ENCODE results near the gene NBEAL1.
"Not testable (repeated sequence)": the region's sequence is repeated elsewhere in the genome, so short reads cannot be mapped to it uniquely, and the experiment has no call there.

Gene NBEAL1

GRCh38 chr2:203238292-203238703 is 223.6 kb downstream of the NBEAL1 start:
- DNase-seq, result no peak

GRCh38 chr2:203238704-203239526 is 224.2 kb downstream of the NBEAL1 start, which contains the start of gene CYP20A1:
CYP20A1 (plus strand) TSS chr2:203239018; CDS start chr2:203239063, 45 bp downstream.
- DNase-seq, result peak; percentile 91

GRCh38 chr2:203240491-203240890 is 225.8 kb downstream of the NBEAL1 start:
- no peak for DNase-seq

DNA sequence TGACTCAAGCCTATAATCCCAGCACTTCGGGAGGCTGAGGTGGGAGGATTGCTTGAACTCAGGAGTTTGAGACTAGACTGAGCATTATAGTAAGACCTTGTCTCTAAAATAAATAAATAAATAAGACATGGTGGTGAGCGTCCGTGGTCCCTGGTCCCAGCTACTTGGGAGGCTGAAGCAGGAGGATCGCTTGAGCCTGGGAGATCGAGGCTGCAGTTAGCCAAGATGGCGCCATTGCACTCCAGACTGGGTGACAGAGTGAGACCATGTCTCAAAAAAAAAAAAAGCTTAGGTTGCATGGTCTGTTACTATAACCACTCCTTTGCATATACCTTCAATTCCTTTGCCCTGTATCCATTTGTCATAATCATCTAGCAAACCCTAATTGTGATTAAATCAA is 227.8 kb downstream of the NBEAL1 start:
- no peak for DNase-seq

- DNase-seq, result no peak
Measured at GRCh38 chr2:203246646-203247045, 232.0 kb downstream of the NBEAL1 start.

GRCh38 chr2:203252818-203253217 is 238.1 kb downstream of the NBEAL1 start:
- no peak for DNase-seq

DNA sequence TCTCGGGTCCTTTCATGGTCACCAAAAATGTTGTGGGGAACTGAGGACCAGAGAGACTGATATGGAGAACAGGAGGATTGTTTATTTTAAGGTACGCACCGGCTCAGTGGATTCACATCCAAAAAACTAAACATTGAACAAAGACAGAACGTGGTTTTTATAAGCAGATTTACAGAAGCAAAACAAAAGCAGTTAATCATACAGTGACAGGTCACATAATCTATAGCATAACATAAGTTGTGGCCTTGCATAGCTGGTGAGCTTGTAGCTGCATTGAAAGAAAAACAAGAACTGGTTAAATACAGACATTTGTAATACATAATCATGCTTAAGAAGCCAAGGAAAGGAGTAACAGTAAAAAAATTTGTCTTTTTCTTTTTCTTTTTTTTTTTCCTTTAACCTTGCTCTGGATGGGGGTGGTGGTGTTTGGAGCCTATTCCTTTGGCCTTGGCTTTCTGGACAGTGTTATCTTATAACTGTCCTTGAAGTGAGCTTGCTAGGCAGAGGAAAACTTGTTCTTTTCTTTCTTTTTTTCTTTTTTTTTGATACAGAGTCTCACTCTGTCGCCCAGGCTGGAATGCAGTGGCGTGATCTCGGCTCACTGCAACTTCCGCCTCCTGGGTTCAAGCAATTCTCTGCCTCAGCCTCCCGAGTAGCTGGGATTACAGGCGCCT is 238.9 kb downstream of the NBEAL1 start:
- DNase-seq, result not testable (repeated sequence)

DNA sequence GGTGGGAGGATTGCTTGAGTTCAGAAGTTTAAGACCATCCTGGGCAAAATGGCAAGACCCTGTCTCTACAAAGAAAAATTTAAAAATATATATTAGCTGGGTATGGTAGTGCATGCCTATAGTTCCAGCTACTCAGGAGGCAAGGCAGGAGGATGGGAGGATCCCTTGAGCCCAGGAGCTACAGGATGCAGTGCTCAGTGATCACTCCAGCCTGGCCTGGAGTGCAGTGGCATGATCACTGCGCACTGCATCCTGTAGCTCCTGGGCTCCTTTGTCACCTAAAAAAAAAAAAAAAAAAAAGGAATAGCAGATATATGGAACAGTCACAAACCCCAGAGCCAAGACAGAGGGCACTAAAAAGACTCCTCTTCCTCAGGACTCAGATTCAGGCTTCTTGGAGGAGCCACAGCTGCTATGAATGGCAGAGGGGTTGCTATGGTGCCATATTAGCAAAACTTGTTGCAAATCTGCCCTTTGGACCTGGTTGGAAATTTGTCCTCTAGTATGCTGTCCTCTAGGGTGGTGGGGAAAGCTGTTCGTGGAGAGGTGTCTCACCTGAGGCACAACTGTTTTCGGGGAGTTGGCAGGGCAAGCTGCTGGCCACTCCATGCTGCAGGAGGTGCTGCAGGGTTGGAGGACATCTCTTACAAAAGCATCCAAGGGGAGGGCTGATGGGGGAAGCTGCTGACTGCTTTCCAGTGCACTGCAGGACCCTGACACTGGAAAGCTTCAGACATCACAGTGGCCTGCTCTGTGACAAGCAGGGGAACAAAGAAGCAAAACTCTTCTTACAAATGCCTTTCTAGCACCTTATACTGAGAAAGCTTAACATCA is 246.9 kb downstream of the NBEAL1 start:
- DNase-seq, result no peak
